ENCODE results near the gene USP19. TPM values are rescaled to one million over a fixed set of nuclear protein-coding genes. Genes with fewer than 3 reads are reported as not detected.

Gene USP19
- total RNA-seq, 1 experiment from 2014 or later: 44.3 TPM

DNA sequence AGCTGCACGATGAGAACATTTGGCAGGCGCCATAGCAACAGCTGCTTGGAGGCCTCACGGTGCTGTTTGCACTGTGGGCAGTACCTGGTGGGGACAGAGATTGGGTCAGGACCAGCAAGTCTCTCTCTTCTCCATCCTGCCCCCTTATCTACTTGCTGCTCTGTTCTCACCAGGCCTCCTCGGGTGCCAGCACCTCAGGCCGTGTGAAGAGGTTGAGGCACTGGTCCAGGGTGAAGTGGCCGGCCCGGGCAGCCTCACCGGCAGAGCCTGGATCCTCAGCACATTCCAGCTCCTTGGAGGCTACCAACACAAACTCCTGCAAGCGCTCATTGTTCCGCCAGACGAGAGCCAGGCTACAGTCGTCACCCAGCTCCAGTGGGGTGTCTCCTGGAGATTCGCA is 9.8 kb downstream of the USP19 start:
- BruUV-seq (replicated peaks): no TSS peak
- Mint-ChIP-seq H3K4me1 (ENCODE audit: low read depth, unreplicated experiment) (no peaks in the 10 kb centered on the region), H3K27me3 (ENCODE audit: unreplicated experiment) (no peaks in the 10 kb centered on the region), H3K36me3 (ENCODE audit: insufficient read depth, unreplicated experiment) (peaks cover 34% of the 10 kb centered on the region), H3K9me3 (ENCODE audit: low read depth, unreplicated experiment) (no peaks in the 10 kb centered on the region), H3K4me3 (ENCODE audit: low read depth, unreplicated experiment) (no peak overlapping the region), H3K27ac (ENCODE audit: unreplicated experiment) (no peak overlapping the region)
- intact Hi-C loops (cut with micrococcal nuclease; ENCODE audit: unreplicated experiment): no loop called here
- CTCF ChIA-PET: no interaction called here
- no peak for DNase-seq
- TF ChIP-seq, protein P1, sequence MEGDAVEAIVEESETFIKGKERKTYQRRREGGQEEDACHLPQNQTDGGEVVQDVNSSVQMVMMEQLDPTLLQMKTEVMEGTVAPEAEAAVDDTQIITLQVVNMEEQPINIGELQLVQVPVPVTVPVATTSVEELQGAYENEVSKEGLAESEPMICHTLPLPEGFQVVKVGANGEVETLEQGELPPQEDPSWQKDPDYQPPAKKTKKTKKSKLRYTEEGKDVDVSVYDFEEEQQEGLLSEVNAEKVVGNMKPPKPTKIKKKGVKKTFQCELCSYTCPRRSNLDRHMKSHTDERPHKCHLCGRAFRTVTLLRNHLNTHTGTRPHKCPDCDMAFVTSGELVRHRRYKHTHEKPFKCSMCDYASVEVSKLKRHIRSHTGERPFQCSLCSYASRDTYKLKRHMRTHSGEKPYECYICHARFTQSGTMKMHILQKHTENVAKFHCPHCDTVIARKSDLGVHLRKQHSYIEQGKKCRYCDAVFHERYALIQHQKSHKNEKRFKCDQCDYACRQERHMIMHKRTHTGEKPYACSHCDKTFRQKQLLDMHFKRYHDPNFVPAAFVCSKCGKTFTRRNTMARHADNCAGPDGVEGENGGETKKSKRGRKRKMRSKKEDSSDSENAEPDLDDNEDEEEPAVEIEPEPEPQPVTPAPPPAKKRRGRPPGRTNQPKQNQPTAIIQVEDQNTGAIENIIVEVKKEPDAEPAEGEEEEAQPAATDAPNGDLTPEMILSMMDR (IDR thresholded peaks at IDR 0.05; ENCODE audit: unreplicated experiment): no peak

DNA sequence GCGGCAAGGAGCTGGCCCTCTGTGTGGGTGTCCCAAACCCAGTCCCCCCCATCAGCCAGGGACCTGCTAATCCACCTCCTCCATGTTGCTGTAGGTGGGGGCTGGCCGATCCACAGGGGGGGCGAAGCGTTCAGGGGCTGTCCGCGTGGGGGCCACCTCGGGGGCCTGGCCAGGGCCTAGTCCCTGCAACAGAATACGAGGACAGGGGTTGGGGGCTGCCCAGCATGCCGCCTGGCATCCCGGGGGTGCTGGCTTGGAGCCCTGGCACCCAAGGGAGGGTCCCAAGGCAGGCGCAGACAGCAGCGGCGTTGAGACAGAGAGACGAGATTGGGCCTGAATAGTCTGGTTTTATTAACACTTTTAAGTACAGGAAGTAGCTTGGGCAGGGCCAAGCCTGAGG is 12.3 kb downstream of the USP19 start:
- Mint-ChIP-seq H3K4me3 (ENCODE audit: low read depth, unreplicated experiment) (no peak overlapping the region), H3K4me1 (ENCODE audit: low read depth, unreplicated experiment) (peaks cover 6% of the 10 kb centered on the region), H3K27me3 (ENCODE audit: unreplicated experiment) (no peaks in the 10 kb centered on the region), H3K9me3 (ENCODE audit: low read depth, unreplicated experiment) (no peaks in the 10 kb centered on the region), H3K27ac (ENCODE audit: unreplicated experiment) (no peak overlapping the region), H3K36me3 (ENCODE audit: insufficient read depth, unreplicated experiment) (peaks cover 49% of the 10 kb centered on the region)
- no TSS peak for BruUV-seq (replicated peaks)
- TF ChIP-seq, protein P1 (IDR thresholded peaks at IDR 0.05; ENCODE audit: unreplicated experiment): no peak
- CTCF ChIA-PET: interaction anchor here (1.1 kb wide), 1 partner anchor 14 kb away, joined by 6 read pairs; the partner anchor contains the start of gene QRICH1
- DNase-seq: no peak
- intact Hi-C loops (cut with micrococcal nuclease; ENCODE audit: unreplicated experiment): no loop called here

DNA sequence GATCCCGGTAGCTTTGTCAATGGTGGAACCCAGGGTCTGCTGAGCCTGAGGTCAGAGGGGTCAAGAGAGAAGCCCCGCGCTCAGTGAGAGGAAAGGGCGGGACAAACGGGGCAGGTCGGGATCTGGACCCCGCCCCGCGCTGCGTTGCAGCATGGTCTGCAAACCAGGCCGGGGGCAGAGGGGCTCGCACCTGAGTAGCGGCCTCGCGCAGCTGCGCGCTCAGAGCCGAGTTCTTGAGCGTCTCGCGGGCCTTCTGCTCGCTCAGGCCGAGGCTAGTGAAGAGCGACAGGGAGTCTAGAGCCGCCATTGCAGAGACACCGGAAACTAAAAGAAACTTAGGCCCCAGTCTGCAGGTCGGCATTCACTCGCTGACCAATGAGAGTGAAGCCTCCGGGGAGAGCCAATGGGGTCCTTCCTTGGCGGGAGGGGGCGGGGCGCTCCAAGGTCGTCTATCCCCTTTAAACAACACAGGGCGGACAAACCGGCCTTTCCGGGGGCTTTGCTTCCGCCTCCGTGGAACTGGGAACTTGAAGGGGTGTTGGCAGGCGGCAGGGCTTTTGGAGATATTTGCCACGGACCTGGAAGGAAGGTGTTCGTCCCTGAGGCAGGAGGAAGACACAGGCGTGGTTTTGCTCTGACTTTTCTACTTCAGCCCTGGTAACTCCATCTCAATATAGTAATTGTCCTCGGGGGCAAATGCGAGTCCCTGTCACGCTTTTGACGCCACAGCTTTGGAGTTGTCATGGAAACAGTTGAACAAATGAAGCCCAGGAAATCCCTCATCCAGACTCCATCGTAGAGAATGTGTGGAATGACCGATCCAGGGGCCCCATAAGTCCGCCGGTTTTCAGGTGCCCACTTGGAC is 16.0 kb downstream of the USP19 start, which contains the start of gene QARS1:
QARS1 (minus strand) TSS at position 331 of the 865 bp plus-strand sequence; CDS start at position 307, 24 bp downstream.
- Mint-ChIP-seq H3K27me3 (ENCODE audit: unreplicated experiment) (no peaks in the 10 kb centered on the region), H3K4me3 (ENCODE audit: low read depth, unreplicated experiment) (peak within 1 kb of the TSS; percentile 98), H3K36me3 (ENCODE audit: insufficient read depth, unreplicated experiment) (peaks cover 61% of the 10 kb centered on the region), H3K4me1 (ENCODE audit: low read depth, unreplicated experiment) (peaks cover 10% of the 10 kb centered on the region), H3K9me3 (ENCODE audit: low read depth, unreplicated experiment) (no peaks in the 10 kb centered on the region), H3K27ac (ENCODE audit: unreplicated experiment) (peak within 1 kb of the TSS; percentile 91)
- TSS peak; percentile 91 for BruUV-seq (replicated peaks)
- peak; percentile 92 for DNase-seq
- TF ChIP-seq, protein P1 (IDR thresholded peaks at IDR 0.05; ENCODE audit: unreplicated experiment): no peak
- intact Hi-C loops (cut with micrococcal nuclease; ENCODE audit: unreplicated experiment): no loop called here
- CTCF ChIA-PET: interaction anchor here (0.6 to 2.4 kb wide), 2 partner anchors 11 to 1281 kb away, joined by 3 to 12 read pairs; partner anchors contain the start of gene QRICH1

DNA sequence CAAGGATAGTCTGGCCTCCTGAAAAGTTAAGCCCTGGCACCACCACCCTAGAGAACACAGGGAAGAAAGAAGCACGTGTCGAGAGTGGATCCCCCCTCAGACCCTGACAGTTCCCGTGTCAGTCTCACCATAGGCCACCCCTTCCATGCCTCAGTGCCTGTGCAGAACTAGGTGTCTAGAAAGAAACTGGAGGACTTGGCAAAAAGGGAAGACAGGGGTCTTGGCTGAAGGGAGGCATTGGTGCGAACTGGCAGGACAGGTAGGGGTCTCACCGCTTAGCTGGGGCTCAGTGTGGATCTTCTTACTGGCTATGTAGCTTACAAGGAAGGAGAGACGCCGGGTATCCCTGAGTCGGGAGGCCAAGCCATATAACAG is 16.6 kb downstream of the USP19 start:
- BruUV-seq (replicated peaks): TSS peak; percentile 69
- CTCF ChIA-PET: interaction anchor here (2.4 kb wide), 1 partner anchor 10 kb away, joined by 12 read pairs; the partner anchor contains the start of gene QRICH1
- TF ChIP-seq, protein P1 (IDR thresholded peaks at IDR 0.05; ENCODE audit: unreplicated experiment): no peak
- Mint-ChIP-seq H3K27ac (ENCODE audit: unreplicated experiment) (peak overlapping the region; percentile 91), H3K27me3 (ENCODE audit: unreplicated experiment) (no peaks in the 10 kb centered on the region), H3K4me1 (ENCODE audit: low read depth, unreplicated experiment) (peaks cover 10% of the 10 kb centered on the region), H3K36me3 (ENCODE audit: insufficient read depth, unreplicated experiment) (peaks cover 61% of the 10 kb centered on the region), H3K9me3 (ENCODE audit: low read depth, unreplicated experiment) (no peaks in the 10 kb centered on the region), H3K4me3 (ENCODE audit: low read depth, unreplicated experiment) (peak overlapping the region; percentile 98)
- intact Hi-C loops (cut with micrococcal nuclease; ENCODE audit: unreplicated experiment): no loop called here
- no peak for DNase-seq
